DLD1 (cell line): ENCODE data around the gene LMTK3.
"Not testable (repeated sequence)": the region's sequence is repeated elsewhere in the genome, so short reads cannot be mapped to it uniquely, and the experiment has no call there.

ENCODE experiments used
- in situ Hi-C: cut with HindIII; loops from 2 replicates; pipeline ENCODE4 v1.10.0; 2017; ENCODE audit warnings: low sequenced_read_pairs

The LMTK3 gene

DNA sequence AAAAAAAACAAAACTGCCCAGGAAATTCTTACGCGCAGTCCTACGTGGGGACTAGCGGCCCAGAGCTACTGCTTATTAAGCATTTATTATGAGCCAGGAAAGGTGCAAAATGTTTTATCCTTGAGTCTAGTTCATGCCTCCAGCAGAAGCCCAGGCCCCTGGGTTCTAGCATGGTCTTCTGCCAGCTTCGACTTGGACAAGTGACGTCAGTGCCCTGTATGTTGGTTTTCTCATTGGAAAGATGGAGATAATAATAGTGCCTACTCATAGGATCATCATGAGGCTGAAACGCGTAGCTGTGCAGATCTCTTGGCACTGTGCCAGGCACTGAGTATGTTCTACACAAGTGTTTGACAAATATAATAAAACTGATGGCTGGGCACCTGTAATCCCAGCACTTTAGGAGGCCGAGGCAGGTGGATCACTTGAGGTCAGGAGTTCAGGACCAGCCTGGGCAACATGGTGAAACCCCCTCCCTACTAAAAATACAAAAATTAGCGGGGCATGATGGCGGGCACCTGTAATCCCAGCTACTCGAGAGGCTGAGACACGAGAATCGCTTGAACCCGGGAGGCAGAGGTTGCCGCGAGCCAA is 28.0 kb upstream of the LMTK3 start:
- in situ Hi-C loops = no loop called here

DNA sequence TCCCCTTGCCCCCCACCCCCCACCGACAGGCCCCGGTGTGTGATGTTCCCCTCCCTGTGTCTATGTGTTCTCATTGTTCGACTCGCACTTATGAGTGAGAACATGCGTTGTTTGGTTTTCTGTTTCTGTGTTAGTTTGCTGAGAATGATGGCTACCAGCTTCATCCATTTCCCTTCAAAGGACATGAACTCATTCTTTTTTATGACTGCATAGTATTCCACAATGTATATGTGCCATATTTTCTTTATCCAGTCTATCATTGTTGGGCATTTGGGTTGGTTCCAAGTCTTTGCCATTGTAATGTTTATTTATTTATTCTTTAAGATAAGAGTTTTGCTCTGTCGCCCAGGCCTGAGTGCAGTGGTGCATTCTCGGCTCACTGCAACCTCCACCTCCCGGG is 26.4 kb upstream of the LMTK3 start:
- in situ Hi-C loops = not testable (repeated sequence)

DNA sequence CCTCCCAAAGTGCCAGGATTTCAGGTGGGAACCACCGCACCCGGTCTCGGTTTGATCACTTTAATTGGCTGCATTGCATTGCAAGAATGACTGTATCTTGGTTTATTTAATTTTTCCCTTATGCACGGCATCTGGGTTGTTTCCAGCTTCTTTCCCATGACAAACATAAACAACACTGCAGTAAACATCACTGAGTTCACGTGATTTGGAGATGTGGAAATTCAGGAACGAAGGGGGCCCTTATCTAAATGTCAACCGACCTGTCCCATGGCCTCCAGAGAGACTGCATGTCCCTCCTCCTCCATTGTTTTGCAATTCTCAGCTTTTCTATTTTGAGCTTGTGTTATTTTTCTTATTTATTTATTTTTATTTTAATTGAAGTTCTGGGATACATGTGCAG is 25.9 kb upstream of the LMTK3 start:
- in situ Hi-C loops = no loop called here

DNA sequence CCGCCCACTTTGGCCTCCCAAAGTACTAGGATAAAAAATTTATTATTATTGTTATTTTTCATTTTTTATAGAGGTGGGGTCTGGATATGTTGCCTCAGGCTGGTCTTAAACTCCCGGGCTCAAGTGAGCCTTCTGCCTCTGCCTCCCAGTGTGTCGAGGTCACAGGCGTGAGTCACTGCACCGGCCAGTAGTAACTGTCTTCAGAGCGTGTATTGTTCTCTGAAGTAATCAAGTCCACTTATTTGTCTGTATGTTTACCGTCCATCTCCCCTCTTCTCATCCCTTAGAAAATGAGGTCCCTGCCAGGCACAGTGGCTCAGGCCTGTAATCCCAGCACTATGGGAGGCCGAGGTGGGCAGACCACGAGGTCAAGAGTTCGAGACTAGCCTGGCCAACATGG is 22.1 kb upstream of the LMTK3 start:
- in situ Hi-C loops = no loop called here

DNA sequence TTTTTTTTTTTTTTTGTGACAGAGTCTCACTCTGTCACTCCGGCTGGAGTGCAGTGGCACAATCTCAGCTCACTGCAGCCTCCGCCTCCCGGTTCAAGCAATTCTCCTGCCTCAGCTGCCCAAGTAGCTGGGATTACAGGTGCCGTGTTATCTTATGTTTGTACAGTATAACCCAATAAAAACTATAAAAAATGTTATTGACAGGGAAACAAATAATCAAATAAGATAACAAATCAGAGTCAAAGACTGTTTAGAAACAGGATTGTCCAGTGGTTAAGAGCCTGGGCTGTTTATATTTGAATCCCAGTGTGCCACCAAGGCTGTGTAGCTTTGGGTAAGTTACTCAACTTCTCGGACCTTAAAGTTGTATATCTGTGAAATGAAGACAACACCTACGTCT is 19.1 kb upstream of the LMTK3 start:
- in situ Hi-C loops = no loop called here

DNA sequence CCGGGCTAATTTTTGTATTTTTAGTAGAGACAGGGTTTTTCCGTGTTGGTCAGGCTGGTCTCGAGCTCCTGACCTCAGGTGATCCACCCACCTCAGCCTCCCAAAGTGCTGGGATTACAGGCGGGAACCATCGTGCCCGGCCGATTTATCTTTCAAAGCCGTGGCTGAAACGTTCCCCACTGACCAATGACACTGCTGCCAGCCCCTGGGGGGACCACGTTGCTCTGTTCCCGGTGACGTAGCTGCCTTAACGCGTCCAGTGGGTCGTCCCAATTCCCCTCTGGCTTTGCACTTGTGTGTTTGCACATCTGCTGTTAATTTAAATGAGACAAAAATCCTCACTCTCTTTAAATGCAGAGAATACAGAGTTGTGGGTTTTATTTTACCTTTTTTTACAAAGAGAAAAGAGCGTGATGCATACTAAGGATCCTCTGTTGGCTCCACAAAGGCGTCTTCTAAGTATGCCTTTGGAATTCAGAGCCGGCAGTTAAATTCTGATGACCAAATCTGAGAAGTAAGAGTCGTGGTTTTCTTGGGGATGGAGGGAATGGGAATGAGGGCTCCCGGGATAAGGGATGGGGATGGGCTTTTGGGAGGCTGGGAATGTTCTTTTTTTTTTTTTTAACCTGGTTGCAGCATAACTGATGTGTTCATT is 18.6 kb upstream of the LMTK3 start:
- in situ Hi-C loops = no loop called here

DNA sequence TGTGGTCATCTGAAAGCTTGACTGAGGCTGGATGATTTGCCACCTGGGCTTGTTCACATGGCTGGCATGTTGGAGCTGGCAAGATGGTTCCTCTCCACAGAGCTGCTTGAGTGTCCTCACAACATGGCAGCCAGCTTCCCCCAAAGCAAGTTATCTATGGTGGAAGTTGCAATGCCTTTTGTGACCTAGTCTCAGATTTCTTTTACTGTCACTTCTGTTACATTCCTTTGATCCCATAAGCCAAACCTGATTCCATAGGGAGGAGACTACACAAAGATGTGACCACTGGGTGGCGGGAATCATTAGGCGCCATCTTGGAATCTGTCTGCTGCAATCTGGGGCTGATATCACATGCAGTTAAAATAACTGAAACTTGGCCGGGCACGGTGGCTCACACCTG is 17.5 kb upstream of the LMTK3 start:
- in situ Hi-C loops = no loop called here

DNA sequence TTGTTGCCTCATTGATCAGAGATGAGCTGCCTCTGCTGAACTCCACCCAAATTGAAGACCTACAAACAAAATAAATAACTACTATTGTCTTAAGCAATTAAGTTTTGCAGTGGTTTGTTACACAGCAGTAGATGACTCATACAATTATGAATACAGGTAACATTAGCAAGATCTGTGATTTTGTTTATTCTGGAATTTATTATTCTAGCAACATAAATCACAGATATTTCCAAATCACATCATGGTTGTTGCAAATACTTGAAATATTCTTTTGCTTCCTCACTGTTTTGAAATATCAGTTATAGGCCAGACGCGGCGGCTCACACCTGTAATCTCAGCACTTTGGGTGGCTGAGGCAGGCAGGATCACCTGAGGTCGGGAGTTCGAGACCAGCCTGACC is 13.1 kb upstream of the LMTK3 start:
- in situ Hi-C loops = no loop called here

DNA sequence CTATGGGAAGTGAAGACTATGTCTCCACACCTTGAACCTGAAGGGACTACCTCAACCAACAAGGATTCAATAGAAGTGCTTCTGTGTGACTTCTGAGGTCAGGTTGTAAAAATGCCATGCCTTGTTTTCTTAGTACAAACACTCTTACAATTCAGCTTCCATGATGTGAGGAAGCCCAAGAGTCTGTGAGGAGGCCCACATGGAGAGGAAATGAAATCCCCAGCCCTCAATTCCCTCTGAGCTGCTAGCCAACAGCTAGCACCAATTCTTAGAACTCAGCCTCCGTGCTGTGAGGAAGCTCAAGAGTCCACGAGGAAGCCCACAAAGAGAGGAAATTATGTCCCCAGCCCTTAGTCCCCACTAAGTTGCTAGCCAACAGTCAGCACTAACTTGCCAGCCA is 12.6 kb upstream of the LMTK3 start:
- in situ Hi-C loops = no loop called here

DNA sequence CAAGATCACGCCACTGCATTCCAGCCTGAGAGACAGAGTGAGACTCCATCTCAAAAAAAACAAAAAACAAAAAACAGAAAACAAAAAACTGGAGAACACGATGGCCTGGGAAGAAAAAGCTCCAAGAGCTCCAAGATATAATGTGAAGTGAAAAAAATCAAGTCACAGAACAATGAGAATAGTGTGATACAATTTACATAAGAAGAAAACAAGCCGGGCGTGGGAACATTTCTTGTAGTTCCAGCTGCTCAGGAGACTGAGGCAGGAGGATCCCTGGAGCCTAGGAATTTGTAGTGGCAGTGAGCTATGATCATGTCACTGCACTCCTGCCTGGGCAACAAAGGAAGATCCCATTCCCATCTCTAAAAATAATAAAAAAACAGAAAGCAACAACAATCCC is 8.5 kb upstream of the LMTK3 start:
- in situ Hi-C loops = no loop called here

DNA sequence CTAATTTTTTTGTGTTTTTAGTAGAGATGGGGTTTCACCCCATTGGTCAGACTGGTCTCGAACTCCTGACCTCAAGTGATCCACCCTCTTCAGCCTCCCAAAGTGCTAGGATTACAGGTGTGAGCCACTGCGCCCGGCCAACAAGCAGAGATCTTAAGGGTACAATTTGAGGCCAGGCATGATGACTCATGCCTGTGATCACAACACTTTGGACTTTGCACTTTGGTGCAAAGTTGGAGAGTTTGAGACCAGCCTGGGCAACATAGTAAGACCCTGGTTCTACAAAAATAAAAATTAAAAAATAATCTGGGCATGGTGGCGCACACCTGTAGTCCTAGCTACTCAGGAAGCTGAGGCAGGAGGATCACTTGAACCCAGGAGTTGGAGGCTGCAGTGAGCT is 7.8 kb upstream of the LMTK3 start:
- in situ Hi-C loops = not testable (repeated sequence)

DNA sequence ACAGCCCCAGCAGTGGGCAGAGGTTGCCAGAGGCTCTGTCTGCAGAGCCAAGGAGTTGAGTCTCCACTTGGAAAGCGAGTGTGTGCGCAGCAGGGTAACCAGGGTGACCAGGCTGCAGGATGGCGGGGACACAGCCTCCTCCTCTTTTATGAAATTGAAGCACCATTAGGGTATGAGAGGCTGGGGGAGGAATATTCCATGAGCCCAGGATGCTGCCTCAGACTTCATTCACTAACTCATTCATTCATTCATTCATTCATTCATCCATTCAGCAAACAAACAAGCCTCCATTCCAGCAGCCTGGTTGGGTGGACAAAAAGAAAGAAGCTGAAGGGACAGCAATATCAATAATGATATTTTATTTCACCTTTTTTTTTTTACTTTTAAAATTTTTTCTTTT is 6.6 kb upstream of the LMTK3 start:
- in situ Hi-C loops = no loop called here

DNA sequence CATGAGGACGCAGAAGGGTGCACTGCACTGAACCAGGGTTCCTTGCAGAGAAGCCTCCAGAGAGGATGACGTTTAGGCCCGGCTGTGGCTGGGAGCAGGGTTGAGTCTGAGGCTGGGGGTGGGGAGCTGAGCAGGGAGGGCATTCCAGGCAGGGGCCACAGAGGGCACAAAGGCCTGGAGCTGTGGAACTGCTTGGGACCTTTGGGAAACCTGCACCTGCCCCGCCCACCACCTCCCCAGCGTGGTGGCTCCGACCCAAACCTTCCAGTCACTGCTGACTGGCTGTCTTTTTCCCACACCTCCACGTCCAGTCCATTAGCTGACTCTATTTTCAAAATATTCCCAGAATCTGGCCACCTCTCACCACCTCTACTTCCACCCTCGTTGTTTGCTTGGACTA is 4.9 kb upstream of the LMTK3 start:
- in situ Hi-C loops = no loop called here

DNA sequence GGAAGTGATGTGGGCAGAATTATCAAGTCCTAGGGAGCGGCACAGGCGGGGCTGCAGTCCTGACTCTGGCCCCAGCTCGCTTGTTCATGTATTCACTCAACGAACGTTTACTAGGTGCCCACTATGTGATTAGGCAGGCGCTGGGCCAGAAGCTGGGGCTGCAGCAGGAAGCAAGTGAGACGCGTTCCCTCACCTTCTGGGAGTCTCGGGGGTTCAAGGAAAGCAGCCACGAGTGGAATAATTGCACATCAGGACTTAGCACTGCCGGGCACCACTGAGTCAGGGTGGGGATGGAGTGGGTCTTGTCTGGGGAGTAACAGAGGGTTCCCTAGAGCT is 2.5 kb upstream of the LMTK3 start:
- in situ Hi-C loops = no loop called here

DNA sequence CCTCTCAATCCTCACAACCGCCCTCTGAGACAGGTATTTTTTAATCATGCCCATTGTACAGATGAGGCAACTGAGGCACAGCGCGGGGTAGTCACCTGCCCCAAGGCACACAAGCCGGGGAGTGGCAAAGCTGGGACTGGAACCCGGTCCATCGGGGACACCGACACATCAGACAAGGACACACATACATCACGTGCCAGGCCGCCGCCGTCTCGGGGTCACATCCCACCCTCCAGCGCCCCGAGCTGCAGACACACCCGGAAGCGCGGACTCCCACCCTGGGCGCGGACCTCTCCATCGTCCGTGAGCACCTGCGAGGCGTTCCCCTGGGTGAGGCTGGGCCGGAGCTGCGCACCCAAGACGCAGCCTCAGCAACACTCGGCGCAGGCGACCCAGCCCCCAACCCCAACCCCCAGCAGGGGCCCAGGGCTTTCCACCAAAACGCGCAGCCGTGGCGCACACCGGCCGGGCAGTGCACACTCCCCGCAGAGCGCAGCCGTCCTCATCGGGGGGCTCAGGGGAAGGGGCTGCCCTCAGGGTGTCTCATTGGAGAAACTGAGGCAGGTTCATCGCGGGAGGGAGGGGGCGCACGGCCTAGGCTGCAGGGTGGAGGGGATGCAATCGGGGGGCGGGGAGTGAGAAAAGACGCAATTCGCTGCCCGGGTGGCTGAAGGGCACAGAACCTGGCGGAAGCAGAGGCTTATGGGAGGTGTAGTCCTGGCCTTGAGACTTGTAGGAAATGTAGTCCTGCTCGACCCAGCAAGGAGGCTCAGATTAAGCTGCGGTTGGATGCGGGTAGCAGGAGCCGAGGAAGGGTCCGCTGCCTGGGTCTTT is 1.9 kb upstream of the LMTK3 start:
- in situ Hi-C loops = no loop called here

DNA sequence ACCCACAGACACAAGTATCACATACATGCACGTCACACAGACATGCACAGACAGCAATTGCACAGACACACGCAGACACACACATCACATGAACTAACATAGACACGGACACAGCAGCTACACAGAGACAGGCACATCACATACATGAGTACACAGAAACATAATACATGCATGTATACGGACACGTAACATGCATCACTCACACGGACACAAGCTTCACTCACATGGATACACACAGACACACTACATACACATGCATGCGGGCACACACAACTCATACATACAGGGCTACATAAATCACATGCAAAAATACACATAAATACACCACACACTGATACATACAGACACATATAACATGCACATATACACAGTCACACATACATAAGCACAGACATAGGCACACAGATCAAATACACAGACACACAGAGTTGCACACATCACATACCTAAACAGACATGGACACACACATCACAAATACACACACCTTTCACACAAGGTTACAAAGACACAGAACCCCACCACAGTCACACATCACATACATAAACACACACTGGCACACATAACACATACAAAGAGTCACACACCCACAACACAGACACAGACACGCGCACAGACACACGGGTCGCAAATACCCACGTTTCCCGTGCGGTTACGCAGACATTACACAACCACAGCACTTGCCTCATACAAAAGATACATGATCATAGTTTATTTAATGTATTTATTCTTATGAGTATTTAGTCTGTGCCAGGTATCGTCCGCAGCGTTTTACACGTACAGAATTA is 1.1 kb upstream of the LMTK3 start:
- in situ Hi-C loops = no loop called here

DNA sequence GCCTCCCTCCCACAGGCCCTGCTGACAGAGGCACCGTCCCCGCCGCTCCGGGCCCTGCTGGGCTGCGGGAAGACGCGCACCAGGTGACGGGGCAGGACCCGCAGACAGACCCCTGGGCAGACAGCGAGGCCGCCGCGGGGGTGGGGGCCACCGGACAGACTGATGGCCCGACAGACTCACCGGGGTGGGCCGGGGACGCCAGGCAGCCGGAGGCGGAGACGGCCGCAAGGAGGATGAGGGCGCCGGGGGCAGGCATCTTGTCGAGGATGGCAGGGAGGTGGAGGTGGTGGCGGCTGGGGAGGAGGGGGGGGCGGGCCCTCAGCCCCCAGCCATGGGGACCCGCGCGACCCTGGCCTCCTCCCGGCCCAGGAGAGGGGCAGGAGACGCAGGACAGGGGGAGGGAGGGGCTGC is 309 bp downstream of the LMTK3 start:
- in situ Hi-C loops = no loop called here

DNA sequence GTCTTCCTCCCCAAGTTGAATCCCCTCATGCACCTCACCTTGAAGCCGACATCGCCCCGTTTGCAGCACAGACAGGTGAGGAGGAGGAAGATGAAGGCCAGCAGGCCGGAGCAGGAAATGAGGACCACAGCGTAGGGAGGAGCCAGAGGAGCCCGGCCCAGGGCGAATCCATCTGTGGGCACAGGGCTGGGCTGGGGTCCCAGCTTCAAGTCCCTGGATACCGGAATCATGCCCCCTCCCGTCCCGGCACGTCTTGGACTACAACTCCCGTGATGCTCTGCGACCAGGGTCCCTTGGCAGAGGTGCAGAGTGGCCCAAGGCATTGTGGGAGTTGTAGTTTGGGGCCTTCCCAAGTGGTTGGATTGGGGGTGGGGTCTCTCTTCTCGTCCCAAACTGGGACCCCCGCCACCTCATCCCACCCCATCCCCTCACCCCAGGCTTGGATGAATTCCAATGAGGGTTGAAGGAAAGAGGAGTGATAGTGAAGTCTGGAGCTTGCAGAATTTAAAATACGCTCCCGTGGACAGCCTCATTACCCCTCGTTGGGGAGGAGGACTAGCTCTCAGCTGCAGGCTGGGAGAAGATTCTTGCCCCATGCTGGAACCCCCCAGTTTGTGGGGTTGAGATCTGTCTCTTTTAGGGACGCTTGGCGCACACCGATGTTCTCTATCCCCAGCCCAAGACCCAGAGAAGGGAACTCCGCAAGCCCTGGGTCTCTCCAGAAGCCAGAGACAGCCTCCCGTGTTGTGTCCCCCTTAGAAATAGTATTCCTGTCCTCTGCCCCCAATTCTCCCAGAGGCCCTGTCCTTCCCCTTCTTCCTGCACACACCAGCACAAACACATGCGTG is 990 bp downstream of the LMTK3 start:
- in situ Hi-C loops = no loop called here

DNA sequence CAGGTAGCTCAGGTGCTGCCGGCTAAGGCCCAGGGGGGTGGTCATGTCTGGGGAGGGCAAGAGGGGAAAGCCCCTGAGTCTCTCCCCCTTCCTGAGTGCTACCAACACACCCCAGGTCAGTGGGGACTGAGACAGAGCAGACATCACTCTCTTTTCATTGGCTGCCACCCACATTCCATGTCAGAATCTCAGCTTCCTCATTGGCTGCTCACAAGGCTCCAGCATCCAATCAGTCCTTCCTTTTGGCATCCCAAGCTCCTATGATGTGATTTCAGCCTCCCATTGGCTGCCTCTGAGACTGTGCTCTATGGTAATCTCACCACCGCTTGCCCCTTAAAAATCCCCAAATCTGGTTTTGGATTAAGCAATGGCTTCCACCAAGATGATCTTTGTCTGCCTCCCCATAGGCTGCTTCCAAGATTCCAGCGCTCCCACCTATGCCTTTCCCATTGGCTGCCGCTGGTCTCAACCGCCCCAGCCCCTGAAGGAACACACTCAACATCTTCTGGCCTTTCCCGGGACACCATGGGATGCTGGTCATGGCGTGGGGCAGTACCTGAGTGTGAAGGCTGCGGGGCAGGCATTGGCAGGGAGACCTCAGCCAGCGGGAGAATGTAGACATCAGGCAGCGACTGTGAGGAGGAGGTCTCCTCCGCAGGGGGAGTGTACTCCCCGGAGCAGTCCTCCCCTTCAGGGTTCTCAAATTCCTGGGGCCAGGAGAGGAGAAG is 2.0 kb downstream of the LMTK3 start:
- in situ Hi-C loops = no loop called here
